SK-N-SH treated with all-trans-retinoic acid at 6 μM for 48 hours (cell line): ENCODE results near the gene TRPC6.

Source experiments
- ARNTL ChIP-seq: fragments of 450-650 bp; formaldehyde crosslinking; IDR thresholded peaks from 2 replicates; pipeline ENCODE4 v1.5.0; 2020; ENCODE audit warnings: low read depth, mild to moderate bottlenecking, moderate library complexity, borderline replicate concordance
- BACH2 ChIP-seq: fragments of 250-450 bp; sonication (Bioruptor Pico); IDR thresholded peaks from 2 replicates; pipeline ENCODE4 v1.9.0; 2021; ENCODE audit warnings: mild to moderate bottlenecking, borderline replicate concordance
- CREB5 ChIP-seq: fragments of 250-450 bp; sonication (Bioruptor Pico); IDR thresholded peaks from 2 replicates; pipeline ENCODE4 v1.5.1; 2020; ENCODE audit warnings: low read depth, mild to moderate bottlenecking, moderate library complexity
- CSDC2 ChIP-seq: fragments of 250-450 bp; sonication (Bioruptor Pico); IDR thresholded peaks from 2 replicates; pipeline ENCODE4 v1.5.0; 2020; ENCODE audit warnings: mild to moderate bottlenecking, moderate library complexity
- CSRNP3 ChIP-seq: fragments of 250-450 bp; sonication (Bioruptor Pico); IDR thresholded peaks from 2 replicates; pipeline ENCODE4 v1.5.1; 2021; ENCODE audit warnings: mild to moderate bottlenecking, moderate library complexity
- PATZ1 ChIP-seq: fragments of 250-450 bp; sonication (Bioruptor Pico); IDR thresholded peaks from 2 replicates; pipeline ENCODE4 v1.8.0; 2020; ENCODE audit warnings: mild to moderate bottlenecking, moderate library complexity, borderline replicate concordance
- PPARA ChIP-seq: fragments of 250-450 bp; sonication (Bioruptor Pico); IDR thresholded peaks from 2 replicates; pipeline ENCODE4 v1.5.0; 2020; ENCODE audit warnings: mild to moderate bottlenecking, borderline replicate concordance
- TOX ChIP-seq: fragments of 250-450 bp; sonication (Bioruptor Pico); IDR thresholded peaks from 2 replicates; pipeline ENCODE4 v1.8.0; 2021; ENCODE audit warnings: mild to moderate bottlenecking, moderate library complexity, borderline replicate concordance
- ZFP3 ChIP-seq: fragments of 250-450 bp; sonication (Bioruptor Pico); IDR thresholded peaks from 2 replicates; pipeline ENCODE4 v1.5.0; 2020; ENCODE audit warnings: mild to moderate bottlenecking, moderate library complexity

- TF ChIP-seq CSDC2 (CRISPR knock-in tag) (no peak), CREB5 (no peak), PPARA (CRISPR knock-in tag) (no peak), CSRNP3 (CRISPR knock-in tag) (no peak), BACH2 (CRISPR knock-in tag) (no peak), TOX (CRISPR knock-in tag) (no peak), ARNTL (CRISPR knock-in tag) (no peak), PATZ1 (CRISPR knock-in tag) (no peak), ZFP3 (CRISPR knock-in tag) (no peak)
Measured at GRCh38 chr11:101523193-101523592, 60.6 kb downstream of the TRPC6 start.
